ENCODE data around the gene SPNS2.

The SPNS2 gene

GRCh38 chr17:4463818-4464476 is 34.7 kb upstream of the SPNS2 start:
- TF ChIP-seq CTCF (IDR thresholded peaks at IDR 0.05; ENCODE audit: borderline replicate concordance, control extremely low read depth, extremely low read depth, insufficient read depth, missing control alignments), result no peak
- in situ Hi-C loops (cut with MboI; ENCODE audit: low sequenced_read_pairs, unreplicated experiment), result no loop called here
- no peak for DNase-seq (ENCODE audit: low spot score)

- in situ Hi-C loops (cut with MboI; ENCODE audit: low sequenced_read_pairs, unreplicated experiment), result no loop called here
- DNase-seq (ENCODE audit: low spot score), result no peak
- no peak for TF ChIP-seq CTCF (IDR thresholded peaks at IDR 0.05; ENCODE audit: borderline replicate concordance, control extremely low read depth, extremely low read depth, insufficient read depth, missing control alignments)
These were observed 32.9 kb upstream of the SPNS2 start for GRCh38 chr17:4465786-4466185.

GRCh38 chr17:4467287-4467686 is 31.4 kb upstream of the SPNS2 start:
- no peak for DNase-seq (ENCODE audit: low spot score)
- in situ Hi-C loops (cut with MboI; ENCODE audit: low sequenced_read_pairs, unreplicated experiment), result no loop called here
- no peak for TF ChIP-seq CTCF (IDR thresholded peaks at IDR 0.05; ENCODE audit: borderline replicate concordance, control extremely low read depth, extremely low read depth, insufficient read depth, missing control alignments)

- TF ChIP-seq CTCF (IDR thresholded peaks at IDR 0.05; ENCODE audit: borderline replicate concordance, control extremely low read depth, extremely low read depth, insufficient read depth, missing control alignments), result no peak
- no peak for DNase-seq (ENCODE audit: low spot score)
- in situ Hi-C loops (cut with MboI; ENCODE audit: low sequenced_read_pairs, unreplicated experiment), result no loop called here
These were observed 29.1 kb upstream of the SPNS2 start for GRCh38 chr17:4469552-4469951.

- TF ChIP-seq CTCF (IDR thresholded peaks at IDR 0.05; ENCODE audit: borderline replicate concordance, control extremely low read depth, extremely low read depth, insufficient read depth, missing control alignments), result no peak
- in situ Hi-C loops (cut with MboI; ENCODE audit: low sequenced_read_pairs, unreplicated experiment), result no loop called here
- DNase-seq (ENCODE audit: low spot score), result no peak
These were observed 26.4 kb upstream of the SPNS2 start for GRCh38 chr17:4472286-4472685.

- in situ Hi-C loops (cut with MboI; ENCODE audit: low sequenced_read_pairs, unreplicated experiment), result no loop called here
- no peak for TF ChIP-seq CTCF (IDR thresholded peaks at IDR 0.05; ENCODE audit: borderline replicate concordance, control extremely low read depth, extremely low read depth, insufficient read depth, missing control alignments)
These were observed 24.6 kb upstream of the SPNS2 start for GRCh38 chr17:4474093-4474492.

More at GRCh38 chr17:4474093-4474492, 24.6 kb upstream of the SPNS2 start:
- DNase-seq (ENCODE audit: low spot score), result no peak
